GM19351 (cell line): ENCODE measurements around the gene NUDT16.

Experiments
- ATAC-seq: cut with Tn5 transposase; IDR thresholded peaks from one replicate; pipeline ENCODE4 v1.9.1; 2021; ENCODE audit warnings: mild to moderate bottlenecking, moderate library complexity; ENCODE audit not compliant: unreplicated experiment

Gene NUDT16

GRCh38 chr3:131435000-131435399, 53.4 kb downstream of the NUDT16 start:
- ATAC-seq, result no peak
